Omental fat pad (tissue), 4 donors: ENCODE results near the gene AGT. TPM values are rescaled to one million over a fixed set of nuclear protein-coding genes. Genes with fewer than 3 reads are reported as not detected.
"Not testable (repeated sequence)": the region's sequence is repeated elsewhere in the genome, so short reads cannot be mapped to it uniquely, and the experiment has no call there.

Experiments used
- ATAC-seq: fragments of 150-250 bp; one replicate; pipeline ENCODE4 v1.9.1; 2016; ENCODE audit warnings: mild to moderate bottlenecking, moderate library complexity; ENCODE audit not compliant: low FRiP score
- DNase-seq: peaks from one replicate; pipeline ENCODE4 v3.0.0-alpha.2; 2019; ENCODE audit warnings: low spot score
- total RNA-seq, 4 donors: library from RNA; depleted of rRNA; stranded (reverse); fragments of >200 nt; gene quantifications; one replicate each; pipeline ENCODE4 v1.1.0, GENCODE V29; 2016
- TF ChIP-seq, protein P1 (sequence below), 3 donors: fragments of 450-650 bp; IDR thresholded peaks; one replicate each; pipeline ENCODE4 v1.5.1; 2016 to 2017; ENCODE audit warnings: antibody characterized with exemption in 3 of 3, mild to moderate bottlenecking in 3 of 3, moderate library complexity in 2 of 3

The AGT gene
- total RNA-seq, 4 donors from 2014 or later: 2.5 to 10.7 (median 4.0) TPM

DNA sequence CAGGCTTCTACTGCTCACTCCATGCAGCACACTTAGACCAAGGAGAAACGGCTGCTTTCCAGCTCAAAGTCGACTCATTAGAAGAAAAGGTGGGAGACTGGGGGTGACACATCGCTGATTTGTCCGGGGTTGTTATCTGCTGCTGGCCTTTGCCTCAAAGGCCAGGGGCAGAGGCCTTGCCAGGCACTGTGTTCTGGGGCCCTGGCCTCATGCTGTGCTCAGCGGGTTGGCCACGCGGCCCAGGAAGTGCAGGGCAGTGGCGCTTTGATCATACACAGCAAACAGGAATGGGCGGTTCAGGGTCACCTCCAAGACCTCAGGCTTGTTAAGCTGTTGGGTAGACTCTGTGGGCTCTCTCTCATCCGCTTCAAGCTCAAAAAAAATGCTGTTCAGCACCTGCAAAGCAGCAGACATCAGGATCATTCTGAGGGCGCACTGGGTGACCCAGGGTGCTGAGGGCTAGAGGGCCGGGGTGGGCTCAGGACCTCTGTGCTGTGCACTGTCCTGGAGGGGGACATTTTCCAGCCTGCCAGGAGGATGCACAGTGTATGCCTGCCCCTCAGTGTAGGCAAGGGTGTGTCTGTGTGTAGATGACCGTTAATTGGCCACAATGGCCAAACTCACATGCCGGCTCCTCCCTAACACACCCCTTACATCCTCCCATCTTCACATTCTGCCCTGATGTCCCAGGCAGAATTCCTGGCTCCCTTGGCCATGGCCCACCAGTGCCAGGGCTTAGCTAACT is 10.8 kb downstream of the AGT start:
- TF ChIP-seq, protein P1, sequence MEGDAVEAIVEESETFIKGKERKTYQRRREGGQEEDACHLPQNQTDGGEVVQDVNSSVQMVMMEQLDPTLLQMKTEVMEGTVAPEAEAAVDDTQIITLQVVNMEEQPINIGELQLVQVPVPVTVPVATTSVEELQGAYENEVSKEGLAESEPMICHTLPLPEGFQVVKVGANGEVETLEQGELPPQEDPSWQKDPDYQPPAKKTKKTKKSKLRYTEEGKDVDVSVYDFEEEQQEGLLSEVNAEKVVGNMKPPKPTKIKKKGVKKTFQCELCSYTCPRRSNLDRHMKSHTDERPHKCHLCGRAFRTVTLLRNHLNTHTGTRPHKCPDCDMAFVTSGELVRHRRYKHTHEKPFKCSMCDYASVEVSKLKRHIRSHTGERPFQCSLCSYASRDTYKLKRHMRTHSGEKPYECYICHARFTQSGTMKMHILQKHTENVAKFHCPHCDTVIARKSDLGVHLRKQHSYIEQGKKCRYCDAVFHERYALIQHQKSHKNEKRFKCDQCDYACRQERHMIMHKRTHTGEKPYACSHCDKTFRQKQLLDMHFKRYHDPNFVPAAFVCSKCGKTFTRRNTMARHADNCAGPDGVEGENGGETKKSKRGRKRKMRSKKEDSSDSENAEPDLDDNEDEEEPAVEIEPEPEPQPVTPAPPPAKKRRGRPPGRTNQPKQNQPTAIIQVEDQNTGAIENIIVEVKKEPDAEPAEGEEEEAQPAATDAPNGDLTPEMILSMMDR (IDR thresholded peaks at IDR 0.05): no peak
- DNase-seq: no peak
- no peak for ATAC-seq

GRCh38 chr1:230701895-230702768 is 11.8 kb downstream of the AGT start:
- ATAC-seq (no peak), DNase-seq (no peak)
- TF ChIP-seq, protein P1 (IDR thresholded peaks at IDR 0.05): no peak

DNA sequence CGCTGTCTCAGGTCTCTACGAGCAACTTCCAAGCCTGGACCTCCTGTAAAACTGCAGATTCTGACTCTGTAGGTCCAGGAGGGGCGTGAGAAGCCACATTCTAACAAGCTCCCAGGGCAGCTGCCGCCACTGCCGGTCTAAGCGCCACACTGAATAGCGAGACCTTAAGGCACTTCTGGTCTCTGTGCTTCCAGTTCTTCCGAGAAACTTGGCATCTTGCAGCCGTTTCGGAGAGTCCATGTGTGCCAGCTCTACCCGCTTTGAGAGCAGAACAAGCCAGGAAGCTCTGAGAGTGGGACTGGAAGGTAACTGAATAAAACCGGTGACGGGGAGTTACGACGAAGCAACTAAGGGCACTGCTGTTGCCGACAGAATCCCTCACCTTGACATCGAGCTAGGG is 12.5 kb downstream of the AGT start:
- no peak for DNase-seq
- no peak for ATAC-seq
- TF ChIP-seq, protein P1 (IDR thresholded peaks at IDR 0.05): no peak

- TF ChIP-seq, protein P1 (IDR thresholded peaks at IDR 0.05): no peak
- ATAC-seq (no peak), DNase-seq (no peak)
Observed at GRCh38 chr1:230700132-230700531, 13.8 kb downstream of the AGT start.

GRCh38 chr1:230699716-230700115 is 14.2 kb downstream of the AGT start:
- no peak for DNase-seq
- no peak for ATAC-seq

GRCh38 chr1:230698964-230699363 is 15.0 kb downstream of the AGT start:
- not testable (repeated sequence) for DNase-seq, ATAC-seq

More at GRCh38 chr1:230699716-230700115, 14.2 kb downstream of the AGT start:
- TF ChIP-seq, protein P1 (IDR thresholded peaks at IDR 0.05): no peak

GRCh38 chr1:230698130-230698529 is 15.8 kb downstream of the AGT start:
- DNase-seq (no peak), ATAC-seq (no peak)
- TF ChIP-seq, protein P1 (IDR thresholded peaks at IDR 0.05): no peak
